ENCODE measurements around the gene BLOC1S3.

The BLOC1S3 gene

DNA sequence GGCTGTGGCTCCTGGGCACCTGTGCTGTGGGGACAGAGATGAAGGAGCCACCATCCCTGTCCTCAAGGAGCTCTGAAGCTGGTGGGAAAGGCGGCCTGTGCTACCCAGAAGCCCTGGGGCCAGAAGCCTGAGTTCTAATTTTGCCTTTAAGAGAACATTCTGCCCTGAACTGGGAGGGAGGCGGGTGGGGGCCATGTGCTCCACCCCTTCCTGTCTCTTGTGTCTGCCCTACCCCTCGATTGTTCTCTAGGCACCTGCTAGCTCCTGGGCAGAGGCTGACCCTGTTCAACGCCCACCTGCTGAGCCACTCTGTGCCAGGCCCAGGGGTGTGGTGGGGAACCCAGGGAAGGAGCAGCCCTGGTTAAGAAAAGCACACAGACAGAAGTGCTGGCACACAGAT is 6.4 kb upstream of the BLOC1S3 start:
- WGBS (ENCODE audit: insufficient coverage, insufficient read length), result no CpG with 5 or more reads among the region's 4 CpGs
- no peak for DNase-seq (ENCODE audit: low read depth, low spot score)
- H3K9me3 ChIP-seq (ENCODE audit: control insufficient read depth, insufficient read depth, low read length), result no peaks in the 10 kb centered on the region
- no peak overlapping the region for H3K4me3 ChIP-seq (ENCODE audit: low read length)
- no peaks in the 10 kb centered on the region for H3K27me3 ChIP-seq (ENCODE audit: control insufficient read depth, insufficient read depth, low read length)
- no peaks in the 10 kb centered on the region for H3K36me3 ChIP-seq (ENCODE audit: control insufficient read depth, insufficient read depth, low read length)
- H3K4me1 ChIP-seq (ENCODE audit: control insufficient read depth, insufficient read depth, low read length), result no peaks in the 10 kb centered on the region; the same call in 1 of the 2 replicates
- no peak overlapping the region for H3K27ac ChIP-seq (ENCODE audit: low read length)

DNA sequence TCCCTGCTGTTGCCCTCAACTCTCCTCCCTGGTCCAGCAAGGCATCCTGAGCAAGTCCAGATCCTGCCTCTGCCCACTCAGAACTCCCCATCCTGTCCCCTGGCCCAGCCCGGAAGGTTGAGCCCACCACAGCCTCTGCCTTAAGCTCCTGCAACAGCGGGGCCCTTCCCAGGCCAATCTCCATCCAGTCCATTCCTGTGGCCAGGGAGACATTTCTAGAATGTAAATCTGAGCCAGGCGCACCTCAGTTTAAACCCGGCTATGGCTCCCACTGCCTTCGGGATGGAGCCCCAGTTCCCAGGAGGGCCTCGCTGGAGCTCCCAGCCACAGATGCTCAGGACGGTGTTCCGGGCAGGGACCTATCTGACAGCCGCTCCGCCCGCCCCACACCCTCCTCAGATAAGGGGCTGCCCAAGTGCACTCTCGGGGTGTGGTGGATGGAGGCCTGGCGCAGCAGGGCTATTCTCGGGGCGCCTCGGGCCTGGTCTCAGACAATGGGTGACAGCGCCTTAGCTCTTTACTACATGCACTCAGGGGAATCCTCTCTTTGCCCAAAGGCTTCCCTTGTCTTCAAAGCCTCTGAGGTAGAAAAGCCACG is 5.9 kb upstream of the BLOC1S3 start:
- Histone ChIP-seq H3K4me3 (ENCODE audit: low read length) (no peak overlapping the region), H3K27ac (ENCODE audit: low read length) (no peak overlapping the region), H3K9me3 (ENCODE audit: control insufficient read depth, insufficient read depth, low read length) (no peaks in the 10 kb centered on the region), H3K27me3 (ENCODE audit: control insufficient read depth, insufficient read depth, low read length) (no peaks in the 10 kb centered on the region), H3K36me3 (ENCODE audit: control insufficient read depth, insufficient read depth, low read length) (no peaks in the 10 kb centered on the region), H3K4me1 (ENCODE audit: control insufficient read depth, insufficient read depth, low read length) (no peaks in the 10 kb centered on the region; the same call in 1 of the 2 replicates)
- no CpG with 5 or more reads among the region's 18 CpGs for WGBS (ENCODE audit: insufficient coverage, insufficient read length)
- DNase-seq (ENCODE audit: low read depth, low spot score), result no peak

DNA sequence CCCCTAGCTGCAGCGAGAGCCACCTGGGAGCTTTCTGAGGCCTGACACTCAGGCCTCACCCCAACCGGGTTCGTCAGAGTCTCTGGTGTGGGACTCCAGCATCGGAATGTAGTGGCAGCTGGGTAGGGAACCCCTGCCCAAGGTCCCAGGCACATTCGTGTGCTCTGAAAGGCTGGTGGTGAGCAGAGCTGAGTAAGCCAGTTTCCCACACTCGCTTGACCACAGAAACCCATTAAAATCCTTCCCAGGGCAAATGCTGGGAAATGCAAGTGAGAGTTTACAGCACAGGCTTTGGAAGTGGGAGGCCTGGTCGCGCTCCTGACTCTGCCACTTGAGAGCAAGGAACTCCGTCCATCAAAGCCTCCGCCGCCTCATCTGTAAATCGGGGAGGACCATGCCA is 4.8 kb upstream of the BLOC1S3 start:
- DNase-seq (ENCODE audit: low read depth, low spot score), result no peak
- Histone ChIP-seq H3K9me3 (ENCODE audit: control insufficient read depth, insufficient read depth, low read length) (no peaks in the 10 kb centered on the region), H3K27me3 (ENCODE audit: control insufficient read depth, insufficient read depth, low read length) (no peaks in the 10 kb centered on the region), H3K36me3 (ENCODE audit: control insufficient read depth, insufficient read depth, low read length) (no peaks in the 10 kb centered on the region), H3K4me1 (ENCODE audit: control insufficient read depth, insufficient read depth, low read length) (no peaks in the 10 kb centered on the region; the same call in 1 of the 2 replicates), H3K4me3 (ENCODE audit: low read length) (no peak overlapping the region), H3K27ac (ENCODE audit: low read length) (no peak overlapping the region)
- no CpG with 5 or more reads among the region's 12 CpGs for WGBS (ENCODE audit: insufficient coverage, insufficient read length)

DNA sequence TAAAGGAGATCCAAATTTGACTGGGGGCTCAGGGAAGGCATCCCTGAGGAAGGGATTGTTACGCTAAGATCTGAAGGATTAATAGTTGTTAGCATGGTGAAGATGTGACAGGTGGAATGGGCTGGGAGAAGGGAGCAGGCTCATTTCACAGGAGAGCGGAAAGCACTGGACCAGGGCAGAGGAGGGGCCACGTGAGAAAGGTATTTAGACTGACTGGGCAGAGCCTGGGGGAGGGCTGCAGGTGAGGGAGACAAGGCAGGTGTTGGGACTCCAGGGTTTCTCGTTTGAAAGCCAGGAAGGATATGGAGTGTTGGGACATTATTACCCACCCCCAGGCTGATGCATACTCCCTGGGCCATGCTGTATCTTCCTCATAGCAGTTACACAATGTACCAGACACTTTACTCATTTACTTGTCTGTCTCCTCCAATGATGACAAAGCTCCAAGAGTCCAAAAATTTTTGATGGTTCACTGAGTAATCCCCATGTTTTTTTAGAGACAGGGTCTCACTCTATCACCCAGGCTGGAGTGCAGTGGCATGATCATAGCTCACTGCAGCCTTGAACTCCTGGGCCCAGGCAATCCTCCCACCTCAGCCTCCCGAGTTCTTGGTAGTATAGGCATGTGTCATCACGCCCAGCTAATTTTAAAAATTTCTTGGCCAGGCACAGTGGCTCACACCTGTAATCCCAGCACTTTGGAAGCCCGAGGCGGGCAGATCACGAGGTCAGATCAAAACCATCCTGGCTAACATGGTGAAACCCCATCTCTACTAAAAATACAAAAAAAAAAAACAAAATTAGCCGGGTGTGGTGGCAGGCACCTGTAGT is 2.9 kb upstream of the BLOC1S3 start:
- no peak for DNase-seq (ENCODE audit: low read depth, low spot score)
- WGBS (ENCODE audit: insufficient coverage, insufficient read length), result no CpG with 5 or more reads among the region's 10 CpGs
- no peaks in the 10 kb centered on the region; the same call in 1 of the 2 replicates for H3K4me1 ChIP-seq (ENCODE audit: control insufficient read depth, insufficient read depth, low read length)
- no peak overlapping the region for H3K27ac ChIP-seq (ENCODE audit: low read length)
- no peak overlapping the region for H3K4me3 ChIP-seq (ENCODE audit: low read length)
- H3K36me3 ChIP-seq (ENCODE audit: control insufficient read depth, insufficient read depth, low read length), result no peaks in the 10 kb centered on the region
- H3K27me3 ChIP-seq (ENCODE audit: control insufficient read depth, insufficient read depth, low read length), result no peaks in the 10 kb centered on the region
- no peaks in the 10 kb centered on the region for H3K9me3 ChIP-seq (ENCODE audit: control insufficient read depth, insufficient read depth, low read length)

DNA sequence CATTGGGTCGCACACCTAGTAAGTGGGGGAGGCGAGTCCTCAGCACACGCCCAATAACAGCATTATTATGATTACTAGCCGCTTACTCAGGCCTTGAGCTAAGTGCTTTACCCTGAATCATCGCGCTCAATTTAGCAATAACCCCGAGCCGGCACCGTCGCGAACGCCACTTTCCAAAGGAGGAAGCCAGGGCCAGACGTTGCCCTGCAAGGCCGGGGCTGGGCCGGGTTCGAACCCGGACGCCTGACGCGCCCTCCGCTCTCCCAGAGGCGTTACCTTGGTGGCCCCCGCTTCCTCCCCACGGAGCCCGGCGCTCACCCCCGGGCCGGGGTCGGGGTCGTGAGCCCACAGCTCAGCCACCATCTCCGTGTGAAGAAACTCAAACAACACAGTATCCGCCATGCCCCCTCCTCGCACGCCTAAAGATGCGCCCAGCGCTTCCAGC is 745 bp upstream of the BLOC1S3 start, which contains the start of gene TRAPPC6A:
Gene TRAPPC6A, minus strand, starts transcription at position 421 of the 445 bp plus-strand sequence. Its CDS starts 19 bp downstream, at position 402.
- WGBS (ENCODE audit: insufficient coverage, insufficient read length), result no CpG with 5 or more reads among the region's 36 CpGs
- Histone ChIP-seq H3K4me1 (ENCODE audit: control insufficient read depth, insufficient read depth, low read length) (no peaks in the 10 kb centered on the region), H3K27me3 (ENCODE audit: control insufficient read depth, insufficient read depth, low read length) (no peaks in the 10 kb centered on the region), H3K36me3 (ENCODE audit: control insufficient read depth, insufficient read depth, low read length) (no peaks in the 10 kb centered on the region), H3K9me3 (ENCODE audit: control insufficient read depth, insufficient read depth, low read length) (no peaks in the 10 kb centered on the region), H3K4me3 (ENCODE audit: low read length) (peak within 1 kb of the TSS; percentile 93), H3K27ac (ENCODE audit: low read length) (no peak within 1 kb of the TSS)
- DNase-seq (ENCODE audit: low read depth, low spot score), result no peak

DNA sequence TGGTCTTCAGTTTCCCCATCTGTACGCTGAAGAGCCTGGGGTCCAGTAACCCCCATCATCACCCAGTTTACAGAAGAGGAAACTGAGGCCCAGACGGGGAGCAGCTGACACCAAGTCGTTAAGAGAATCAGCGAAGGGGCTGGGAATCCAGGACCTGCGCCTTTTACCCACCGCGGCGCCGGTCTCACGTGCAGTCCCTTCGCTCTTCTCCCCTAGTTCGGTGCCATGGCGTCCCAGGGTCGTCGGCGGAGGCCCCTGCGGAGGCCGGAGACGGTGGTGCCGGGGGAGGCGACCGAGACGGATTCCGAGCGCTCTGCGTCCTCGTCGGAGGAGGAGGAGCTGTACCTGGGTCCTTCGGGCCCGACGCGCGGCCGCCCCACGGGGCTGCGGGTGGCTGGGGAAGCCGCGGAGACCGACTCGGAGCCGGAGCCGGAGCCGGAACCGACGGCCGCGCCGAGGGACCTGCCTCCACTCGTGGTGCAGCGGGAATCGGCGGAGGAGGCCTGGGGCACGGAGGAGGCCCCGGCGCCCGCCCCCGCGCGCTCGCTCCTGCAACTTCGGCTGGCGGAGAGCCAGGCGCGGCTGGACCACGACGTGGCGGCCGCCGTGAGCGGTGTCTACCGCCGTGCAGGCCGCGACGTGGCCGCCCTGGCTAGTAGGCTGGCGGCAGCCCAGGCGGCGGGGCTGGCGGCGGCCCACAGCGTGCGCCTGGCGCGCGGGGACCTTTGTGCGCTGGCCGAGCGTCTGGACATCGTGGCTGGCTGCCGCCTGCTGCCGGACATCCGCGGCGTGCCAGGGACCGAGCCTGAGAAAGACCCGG is 698 bp downstream of the BLOC1S3 start:
- DNase-seq (ENCODE audit: low read depth, low spot score), result no peak
- no peaks in the 10 kb centered on the region for H3K4me1 ChIP-seq (ENCODE audit: control insufficient read depth, insufficient read depth, low read length)

DNA sequence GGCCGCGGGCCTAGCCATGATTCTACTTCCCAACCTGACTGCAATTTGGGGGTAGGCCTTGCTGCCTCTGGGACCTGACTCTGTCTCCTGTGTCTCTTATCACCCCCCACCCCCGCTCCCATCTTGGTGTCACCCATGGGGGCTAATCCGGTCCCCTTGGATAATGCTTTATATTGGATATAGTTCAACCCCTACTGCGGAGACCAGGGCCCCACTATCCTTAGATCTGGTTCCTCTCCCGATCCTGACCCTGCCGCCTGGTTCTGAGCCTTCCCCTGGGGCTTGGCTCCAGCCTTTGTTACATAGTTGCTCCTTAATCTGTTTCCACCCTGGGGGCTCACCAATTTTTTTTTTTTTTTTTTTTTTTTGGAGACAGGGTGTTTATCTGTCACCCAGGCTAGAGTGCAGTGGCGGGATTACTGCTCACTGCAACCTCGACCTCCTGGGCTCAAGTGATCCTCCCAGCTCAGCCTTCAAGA is 1.3 kb downstream of the BLOC1S3 start:
- WGBS (ENCODE audit: insufficient coverage, insufficient read length), result no CpG with 5 or more reads among the region's 9 CpGs
- no peak overlapping the region for H3K27ac ChIP-seq (ENCODE audit: low read length)
- no peaks in the 10 kb centered on the region for H3K4me1 ChIP-seq (ENCODE audit: control insufficient read depth, insufficient read depth, low read length)
- no peaks in the 10 kb centered on the region for H3K9me3 ChIP-seq (ENCODE audit: control insufficient read depth, insufficient read depth, low read length)
- H3K27me3 ChIP-seq (ENCODE audit: control insufficient read depth, insufficient read depth, low read length), result no peaks in the 10 kb centered on the region
- H3K4me3 ChIP-seq (ENCODE audit: low read length), result peak overlapping the region; percentile 93; the same call in 1 of the 2 replicates
- H3K36me3 ChIP-seq (ENCODE audit: control insufficient read depth, insufficient read depth, low read length), result no peaks in the 10 kb centered on the region
- no peak for DNase-seq (ENCODE audit: low read depth, low spot score)

More for the DNA sequence above, 698 bp downstream of the BLOC1S3 start:
- no peaks in the 10 kb centered on the region for H3K9me3 ChIP-seq (ENCODE audit: control insufficient read depth, insufficient read depth, low read length)
- no peaks in the 10 kb centered on the region for H3K27me3 ChIP-seq (ENCODE audit: control insufficient read depth, insufficient read depth, low read length)
- WGBS (ENCODE audit: insufficient coverage, insufficient read length), result no CpG with 5 or more reads among the region's 97 CpGs
- H3K36me3 ChIP-seq (ENCODE audit: control insufficient read depth, insufficient read depth, low read length), result no peaks in the 10 kb centered on the region
- no peak overlapping the region for H3K27ac ChIP-seq (ENCODE audit: low read length)
- peak overlapping the region; percentile 93; the same call in 1 of the 2 replicates for H3K4me3 ChIP-seq (ENCODE audit: low read length)

DNA sequence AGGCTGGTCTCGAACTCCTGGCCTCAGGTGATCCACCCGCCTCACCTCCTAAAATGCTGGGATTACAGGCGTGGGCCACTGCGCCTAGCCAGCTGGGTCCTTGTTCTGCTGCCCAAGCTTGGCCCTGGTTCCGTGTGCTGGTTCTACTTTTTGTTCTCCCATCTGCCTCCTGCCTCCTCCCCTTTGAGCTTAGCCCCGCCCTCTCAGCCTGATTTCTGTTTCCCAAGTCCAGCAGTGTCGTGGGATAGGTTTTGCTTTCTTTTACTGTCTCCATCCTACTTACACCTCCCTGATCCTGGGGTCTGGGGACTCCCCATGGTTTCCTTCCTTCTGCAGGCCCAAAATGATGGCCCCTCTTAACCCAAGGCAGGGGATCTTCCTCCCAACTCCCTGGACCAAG is 2.4 kb downstream of the BLOC1S3 start:
- Histone ChIP-seq H3K9me3 (ENCODE audit: control insufficient read depth, insufficient read depth, low read length) (no peaks in the 10 kb centered on the region), H3K27ac (ENCODE audit: low read length) (no peak overlapping the region), H3K36me3 (ENCODE audit: control insufficient read depth, insufficient read depth, low read length) (no peaks in the 10 kb centered on the region), H3K27me3 (ENCODE audit: control insufficient read depth, insufficient read depth, low read length) (no peaks in the 10 kb centered on the region), H3K4me1 (ENCODE audit: control insufficient read depth, insufficient read depth, low read length) (no peaks in the 10 kb centered on the region), H3K4me3 (ENCODE audit: low read length) (no peak overlapping the region)
- DNase-seq (ENCODE audit: low read depth, low spot score), result no peak
- WGBS (ENCODE audit: insufficient coverage, insufficient read length), result no CpG with 5 or more reads among the region's 7 CpGs

DNA sequence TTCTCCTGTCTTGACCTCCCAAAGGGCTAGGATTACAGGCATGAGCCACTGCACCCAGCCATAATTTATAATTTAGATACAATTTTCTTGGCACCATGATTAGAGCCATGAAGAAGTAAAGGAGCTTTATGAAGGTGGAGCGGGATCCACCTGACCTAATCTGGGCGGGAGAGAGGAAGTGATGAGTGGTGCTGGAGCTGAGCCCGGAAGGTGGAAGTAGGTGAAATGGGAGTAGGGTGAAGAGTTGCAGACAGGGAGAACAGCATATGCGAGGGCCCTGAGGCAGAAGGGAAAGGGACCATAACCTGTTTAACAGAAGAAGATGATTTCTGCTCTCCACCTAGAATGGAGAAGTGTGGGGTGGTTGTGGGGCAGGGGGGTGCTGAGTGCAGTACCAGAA is 4.2 kb downstream of the BLOC1S3 start:
- H3K4me3 ChIP-seq (ENCODE audit: low read length), result no peak overlapping the region
- H3K27ac ChIP-seq (ENCODE audit: low read length), result no peak overlapping the region
- H3K27me3 ChIP-seq (ENCODE audit: control insufficient read depth, insufficient read depth, low read length), result no peaks in the 10 kb centered on the region
- WGBS (ENCODE audit: insufficient coverage, insufficient read length), result no CpG with 5 or more reads among the region's 4 CpGs
- no peak for DNase-seq (ENCODE audit: low read depth, low spot score)
- no peaks in the 10 kb centered on the region for H3K4me1 ChIP-seq (ENCODE audit: control insufficient read depth, insufficient read depth, low read length)
- H3K36me3 ChIP-seq (ENCODE audit: control insufficient read depth, insufficient read depth, low read length), result no peaks in the 10 kb centered on the region
- no peaks in the 10 kb centered on the region for H3K9me3 ChIP-seq (ENCODE audit: control insufficient read depth, insufficient read depth, low read length)

DNA sequence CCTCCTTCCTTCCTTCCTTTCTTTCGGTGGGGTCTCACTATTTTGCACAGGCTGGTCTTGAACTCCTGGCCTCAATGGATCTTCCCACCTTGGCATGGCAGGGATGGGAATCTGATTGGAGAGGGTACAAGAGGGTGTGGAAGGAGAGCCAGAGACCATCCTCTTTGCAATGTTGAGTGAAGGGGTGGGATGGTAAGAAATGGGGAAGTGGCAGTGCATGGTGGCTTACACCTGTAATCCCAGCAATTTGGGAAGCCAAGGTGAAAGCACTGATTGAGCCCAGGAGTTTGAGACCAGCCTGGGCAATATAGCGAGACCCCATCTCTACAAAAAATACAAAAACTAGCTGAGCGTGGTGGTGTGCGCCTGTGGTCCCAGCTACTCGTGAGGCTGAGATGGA is 5.5 kb downstream of the BLOC1S3 start:
- Histone ChIP-seq H3K27ac (ENCODE audit: low read length) (no peak overlapping the region), H3K9me3 (ENCODE audit: control insufficient read depth, insufficient read depth, low read length) (no peaks in the 10 kb centered on the region), H3K36me3 (ENCODE audit: control insufficient read depth, insufficient read depth, low read length) (no peaks in the 10 kb centered on the region), H3K4me1 (ENCODE audit: control insufficient read depth, insufficient read depth, low read length) (no peaks in the 10 kb centered on the region), H3K4me3 (ENCODE audit: low read length) (no peak overlapping the region), H3K27me3 (ENCODE audit: control insufficient read depth, insufficient read depth, low read length) (no peaks in the 10 kb centered on the region)
- no CpG with 5 or more reads among the region's 5 CpGs for WGBS (ENCODE audit: insufficient coverage, insufficient read length)
- no peak for DNase-seq (ENCODE audit: low read depth, low spot score)

Data from iPS DF 6.9 (cell line).